Activated naive CD4-positive, alpha-beta T cell treated with anti-CD3 and anti-CD28 coated beads for 36 hours (primary cell): ENCODE results near the gene RABEP1. TPM values are rescaled to one million over a fixed set of nuclear protein-coding genes. Genes with fewer than 3 reads are reported as not detected.
"Not testable (repeated sequence)": the region's sequence is repeated elsewhere in the genome, so short reads cannot be mapped to it uniquely, and the experiment has no call there.

ENCODE experiments used
- CTCF ChIA-PET: fragments of 350-600 bp; sonication (Branson Sonifier 250); formaldehyde crosslinking; loops from one replicate; lab custom pipeline; 2021; ENCODE audit warnings: antibody characterized with exemption; lab: Charles Lee
- DNase-seq: peaks from one replicate; pipeline ENCODE4 v3.0.0-alpha.2; 2020
- H3K27ac Mint-ChIP-seq: one replicate; pipeline ENCODE4 v1.8.0; 2021; ENCODE audit warnings: mild to moderate bottlenecking, mixed read lengths
- H3K27me3 Mint-ChIP-seq: one replicate; pipeline ENCODE4 v1.8.0; 2021; ENCODE audit warnings: low read depth, mixed read lengths
- H3K36me3 Mint-ChIP-seq: one replicate; pipeline ENCODE4 v1.8.0; 2021; ENCODE audit warnings: low read depth, mixed read lengths
- H3K4me1 Mint-ChIP-seq: one replicate; pipeline ENCODE4 v1.8.0; 2021; ENCODE audit warnings: low read depth, mixed read lengths
- H3K4me3 Mint-ChIP-seq: one replicate; pipeline ENCODE4 v1.8.0; 2021; ENCODE audit warnings: mild to moderate bottlenecking, moderate library complexity, mixed read lengths
- H3K9me3 Mint-ChIP-seq: one replicate; pipeline ENCODE4 v1.8.0; 2021; ENCODE audit warnings: mixed read lengths
- intact Hi-C: fragments of 100-400 bp; cut with micrococcal nuclease; formaldehyde crosslinking; loops from one replicate; pipeline ENCODE4 v1.15.1; 2023
- total RNA-seq, 2 experiments: library from RNA; stranded (reverse); gene quantifications; one replicate each; pipeline ENCODE4 v1.2.3, GENCODE V29; 2021

The RABEP1 gene
- total RNA-seq: 10 to 100 TPM; 57.9 to 59.3 TPM

DNA sequence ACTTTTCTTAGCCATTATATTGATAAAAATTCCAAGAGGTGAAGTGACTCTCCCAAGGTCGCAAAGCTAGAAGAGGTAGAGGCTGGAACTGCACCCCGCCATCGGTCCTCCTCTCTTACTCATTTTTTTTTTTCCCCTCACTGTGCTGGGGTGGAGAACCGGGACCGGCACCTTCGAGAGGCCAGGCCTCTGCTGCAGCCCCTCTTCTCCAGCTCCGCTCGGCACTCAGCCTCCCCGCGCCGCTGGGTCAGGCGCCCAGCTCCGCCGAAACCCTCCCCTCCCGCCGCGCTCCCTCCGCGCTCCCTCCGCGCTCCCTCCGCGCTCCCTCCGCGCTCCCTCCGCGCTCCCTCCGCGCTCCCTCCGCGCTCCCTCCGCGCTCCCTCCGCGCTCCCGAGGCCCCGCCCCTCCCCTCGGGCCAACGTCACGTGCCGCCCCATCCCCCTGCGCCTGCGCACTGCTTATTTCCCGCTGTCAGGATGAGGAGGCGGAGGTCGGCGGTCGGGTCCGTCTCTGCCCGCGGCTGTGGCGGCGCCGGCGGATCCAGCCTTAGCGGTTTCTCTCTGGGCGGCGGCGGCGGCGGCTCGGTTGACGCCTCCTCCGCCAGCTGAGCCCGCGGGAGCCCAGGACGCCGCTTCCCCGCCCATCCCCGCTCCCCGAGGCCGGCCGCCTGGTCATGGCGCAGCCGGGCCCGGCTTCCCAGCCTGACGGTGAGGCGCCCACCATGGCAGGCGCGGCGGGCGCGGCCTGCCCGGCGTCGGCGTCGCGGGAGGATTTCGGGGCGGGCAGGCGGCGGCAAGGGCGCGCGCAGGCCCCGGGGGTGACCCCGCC, at the start of gene RABEP1:
Gene RABEP1 (plus strand): TSS at position 471 of the 828 bp plus-strand sequence. CDS start 203 bp downstream, at position 674.
- peak within 1 kb of the TSS; percentile 91 for H3K4me3 Mint-ChIP-seq
- CTCF ChIA-PET: interaction anchor here (0.7 kb wide), 1 partner anchor 301 kb away, joined by 3 read pairs; no protein-coding TSS in a partner anchor
- H3K4me1 Mint-ChIP-seq: peaks cover 38% of the 10 kb centered on the region
- H3K27ac Mint-ChIP-seq: peak within 1 kb of the TSS; percentile 88
- peaks cover 10% of the 10 kb centered on the region for H3K36me3 Mint-ChIP-seq
- H3K27me3 Mint-ChIP-seq: no peaks in the 10 kb centered on the region
- intact Hi-C loops: loop anchor here (1.0 to 10.0 kb wide), 8 partner anchors 35 to 570 kb away; partner anchors contain the start of genes ARRB2, C1QBP, DERL2 and MIS12
- peak; percentile 94 for DNase-seq
- no peaks in the 10 kb centered on the region for H3K9me3 Mint-ChIP-seq

GRCh38 chr17:5233492-5233891, 48.6 kb upstream of the RABEP1 start:
- DNase-seq, CTCF ChIA-PET, H3K4me3 Mint-ChIP-seq, H3K9me3 Mint-ChIP-seq, intact Hi-C loops, H3K27me3 Mint-ChIP-seq, H3K27ac Mint-ChIP-seq, H3K36me3 Mint-ChIP-seq: not testable (repeated sequence)
- peaks cover 11% of the 10 kb centered on the region for H3K4me1 Mint-ChIP-seq

DNA sequence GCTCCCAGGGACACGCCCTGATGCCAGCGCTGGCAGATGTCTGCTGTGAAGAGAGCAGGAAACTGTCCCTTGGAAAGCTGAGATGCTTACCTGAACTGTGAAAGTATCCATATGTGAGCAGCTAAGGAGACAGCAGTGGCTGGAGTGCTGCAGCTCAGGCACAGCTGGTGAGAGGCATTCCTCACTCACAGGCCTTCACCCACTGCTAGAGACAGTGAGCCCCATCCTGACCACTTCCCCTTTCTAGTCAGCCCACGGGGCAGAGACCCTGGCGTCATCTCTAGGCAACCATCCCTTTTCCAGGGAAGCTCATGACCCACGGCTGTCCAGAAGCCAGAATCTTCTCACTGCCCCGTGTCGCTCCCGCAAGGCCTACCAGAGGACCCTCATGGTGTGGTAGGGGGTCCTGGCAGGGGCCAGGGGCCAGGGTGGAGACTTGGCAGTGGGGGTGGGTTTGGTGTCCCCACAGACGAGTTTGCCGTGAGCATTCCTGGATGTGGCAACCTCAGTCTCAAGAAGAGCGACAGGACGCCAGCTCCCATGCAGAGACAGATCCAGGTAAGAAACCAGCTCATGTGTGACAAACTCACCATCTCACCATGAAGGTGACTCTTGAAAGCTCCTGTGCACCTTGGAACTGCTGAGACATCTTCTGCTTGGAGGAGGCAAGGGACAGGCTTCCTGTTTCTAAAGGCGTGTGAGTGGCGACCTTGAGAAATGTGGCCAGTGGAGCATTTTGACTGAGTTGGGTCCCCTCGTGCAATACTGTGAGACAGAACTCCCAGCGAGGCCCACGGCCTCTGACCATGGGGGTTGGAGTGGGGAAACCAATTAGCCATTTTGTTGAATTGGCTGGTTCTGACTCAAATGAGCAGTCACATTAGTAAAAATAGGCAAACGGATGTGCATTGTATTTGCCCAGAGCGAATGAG, 47.2 kb upstream of the RABEP1 start, which contains the start of gene SCIMP:
Gene SCIMP (minus strand): TSS at position 216 of the 932 bp plus-strand sequence. CDS start 105 bp downstream, at position 111.
- no peak for DNase-seq
- intact Hi-C loops: no loop called here
- Mint-ChIP-seq H3K4me3 (no peak within 1 kb of the TSS), H3K4me1 (peaks cover 11% of the 10 kb centered on the region), H3K36me3 (no peaks in the 10 kb centered on the region), H3K27ac (no peak within 1 kb of the TSS), H3K9me3 (no peaks in the 10 kb centered on the region), H3K27me3 (no peaks in the 10 kb centered on the region)
- CTCF ChIA-PET: interaction anchor here (0.6 kb wide), 1 partner anchor 155 kb away, joined by 4 read pairs; no protein-coding TSS in a partner anchor

- Mint-ChIP-seq H3K4me1 (peaks cover 18% of the 10 kb centered on the region), H3K9me3 (no peaks in the 10 kb centered on the region), H3K36me3 (no peaks in the 10 kb centered on the region), H3K4me3 (no peak overlapping the region), H3K27ac (no peak overlapping the region), H3K27me3 (no peaks in the 10 kb centered on the region)
- CTCF ChIA-PET: interaction anchor here (0.5 to 3.6 kb wide), 7 partner anchors 11 to 186 kb away, joined by 3 to 22 read pairs (median 5); no protein-coding TSS in a partner anchor
- intact Hi-C loops: loop anchor here (1.0 kb wide), 2 partner anchors 40 to 46 kb away; partner anchors contain the start of gene ZNF594
- DNase-seq: no peak
Measured at GRCh38 chr17:5236938-5237540, 45.0 kb upstream of the RABEP1 start.

GRCh38 chr17:5237541-5238016, 44.5 kb upstream of the RABEP1 start:
- intact Hi-C loops: loop anchor here (1.0 kb wide), 2 partner anchors 40 to 46 kb away; partner anchors contain the start of gene ZNF594
- H3K27ac Mint-ChIP-seq: no peak overlapping the region

DNA sequence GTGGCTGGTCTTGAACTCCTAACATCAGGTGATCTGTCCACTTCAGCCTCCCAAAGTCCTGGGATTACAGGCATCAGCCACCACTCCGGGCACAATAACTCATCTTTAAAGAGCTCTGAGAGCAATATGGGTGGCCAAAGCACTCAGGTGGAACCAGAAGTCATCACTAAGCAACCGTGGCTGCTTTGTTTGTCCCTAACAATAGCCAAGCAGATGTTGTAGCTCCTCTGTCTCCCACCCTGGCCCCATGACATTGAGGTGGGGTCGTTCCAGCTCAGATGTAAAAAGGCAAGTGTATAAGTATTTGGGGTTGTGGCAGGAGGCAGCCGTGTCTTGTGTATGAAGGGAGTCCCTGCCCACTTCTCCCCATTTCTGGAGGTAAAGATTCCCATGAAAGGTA, 43.8 kb upstream of the RABEP1 start:
- Mint-ChIP-seq H3K36me3 (no peaks in the 10 kb centered on the region), H3K27me3 (no peaks in the 10 kb centered on the region), H3K9me3 (no peaks in the 10 kb centered on the region), H3K4me3 (no peak overlapping the region), H3K27ac (no peak overlapping the region), H3K4me1 (peaks cover 31% of the 10 kb centered on the region)
- intact Hi-C loops: no loop called here
- CTCF ChIA-PET: interaction anchor here (0.6 to 3.6 kb wide), 6 partner anchors 12 to 251 kb away, joined by 3 to 22 read pairs (median 5); partner anchors contain the start of gene CAMTA2
- DNase-seq: no peak

More at GRCh38 chr17:5237541-5238016, 44.5 kb upstream of the RABEP1 start:
- CTCF ChIA-PET: interaction anchor here (0.7 to 3.6 kb wide), 6 partner anchors 12 to 130 kb away, joined by 3 to 22 read pairs (median 5); no protein-coding TSS in a partner anchor
- Mint-ChIP-seq H3K36me3 (no peaks in the 10 kb centered on the region), H3K27me3 (no peaks in the 10 kb centered on the region), H3K4me1 (peaks cover 23% of the 10 kb centered on the region), H3K9me3 (no peaks in the 10 kb centered on the region), H3K4me3 (no peak overlapping the region)
- peak; percentile 69 for DNase-seq

GRCh38 chr17:5239769-5240168, 42.3 kb upstream of the RABEP1 start:
- H3K36me3 Mint-ChIP-seq, DNase-seq, H3K27ac Mint-ChIP-seq, H3K27me3 Mint-ChIP-seq, H3K4me3 Mint-ChIP-seq, H3K9me3 Mint-ChIP-seq, intact Hi-C loops: not testable (repeated sequence)
- CTCF ChIA-PET: interaction anchor here (1.0 kb wide), 1 partner anchor 10 kb away, joined by 3 read pairs; no protein-coding TSS in a partner anchor
- H3K4me1 Mint-ChIP-seq: peaks cover 37% of the 10 kb centered on the region

GRCh38 chr17:5241861-5242671, 40.0 kb upstream of the RABEP1 start:
- Mint-ChIP-seq H3K4me1 (peaks cover 36% of the 10 kb centered on the region), H3K27ac (peak overlapping the region; percentile 91), H3K36me3 (no peaks in the 10 kb centered on the region), H3K27me3 (no peaks in the 10 kb centered on the region), H3K4me3 (no peak overlapping the region), H3K9me3 (no peaks in the 10 kb centered on the region)
- CTCF ChIA-PET: no interaction called here
- intact Hi-C loops: no loop called here
- peak; percentile 47 for DNase-seq

- peaks cover 17% of the 10 kb centered on the region for H3K4me1 Mint-ChIP-seq
- no peak overlapping the region for H3K4me3 Mint-ChIP-seq
- no peaks in the 10 kb centered on the region for H3K9me3 Mint-ChIP-seq
- H3K27ac Mint-ChIP-seq: no peak overlapping the region
- H3K27me3 Mint-ChIP-seq: no peaks in the 10 kb centered on the region
- H3K36me3 Mint-ChIP-seq: no peaks in the 10 kb centered on the region
- CTCF ChIA-PET: interaction anchor here (0.6 to 0.9 kb wide), 2 partner anchors 192 to 527 kb away, joined by 3 to 5 read pairs; no protein-coding TSS in a partner anchor
- intact Hi-C loops: loop anchor here (5.0 kb wide), 2 partner anchors 35 to 130 kb away; partner anchors contain the start of gene RABEP1
- no peak for DNase-seq
Measured at GRCh38 chr17:5247621-5248020, 34.5 kb upstream of the RABEP1 start.

DNA sequence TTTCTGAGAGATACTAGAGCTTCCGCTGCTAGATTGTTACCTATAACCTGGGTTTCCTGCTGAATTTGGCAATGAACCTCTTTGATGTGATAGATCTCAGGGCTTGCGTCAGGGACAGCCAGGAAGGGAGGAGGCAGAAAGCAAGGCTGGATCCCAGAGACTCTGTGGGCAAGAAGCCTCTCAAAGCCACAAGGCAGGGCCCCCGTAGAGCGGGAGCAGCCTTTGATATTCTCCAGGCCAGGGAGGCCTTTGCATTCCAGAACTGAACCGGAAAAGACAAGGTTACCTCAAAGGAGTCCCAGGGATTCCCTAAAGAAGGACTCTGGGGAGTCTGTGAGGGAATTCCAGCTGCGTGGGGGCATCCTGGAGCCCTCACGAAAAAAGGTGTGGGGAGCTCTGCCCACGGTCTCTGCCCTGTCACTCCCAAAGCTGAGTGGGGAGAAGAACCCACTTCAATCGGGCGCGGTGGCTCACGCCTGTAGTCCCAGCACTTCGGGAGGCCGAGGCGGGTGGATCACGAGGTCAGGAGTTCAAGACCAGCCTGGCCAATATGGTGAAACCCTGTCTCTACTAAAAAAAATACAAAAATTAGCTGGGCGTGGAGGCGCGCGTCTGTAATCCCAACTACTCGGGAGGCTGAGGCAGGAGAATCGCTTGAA, 33.1 kb upstream of the RABEP1 start:
- H3K27me3 Mint-ChIP-seq: no peaks in the 10 kb centered on the region
- CTCF ChIA-PET: interaction anchor here (0.6 to 1.4 kb wide), 4 partner anchors 49 to 191 kb away, joined by 3 to 4 read pairs (median 4); no protein-coding TSS in a partner anchor
- H3K4me3 Mint-ChIP-seq: no peak overlapping the region
- H3K4me1 Mint-ChIP-seq: peaks cover 7% of the 10 kb centered on the region
- H3K27ac Mint-ChIP-seq: no peak overlapping the region
- intact Hi-C loops: loop anchor here (1.0 to 5.0 kb wide), 4 partner anchors 33 to 335 kb away; partner anchors contain the start of genes C1QBP, NLRP1 and RABEP1
- no peak for DNase-seq
- no peaks in the 10 kb centered on the region for H3K9me3 Mint-ChIP-seq
- no peaks in the 10 kb centered on the region for H3K36me3 Mint-ChIP-seq
